ENCODE measurements around the gene SCG5.
"Not testable (repeated sequence)": the region's sequence is repeated elsewhere in the genome, so short reads cannot be mapped to it uniquely, and the experiment has no call there.

SCG5 gene

GRCh38 chr15:32615871-32616426, 25.6 kb upstream of the SCG5 start:
- Histone ChIP-seq H3K4me3 (ENCODE audit: low read depth, low read length, poor library complexity, severe bottlenecking) (peak overlapping the region; percentile 93), H3K27ac (ENCODE audit: low read depth, low read length, poor library complexity, severe bottlenecking) (peak overlapping the region; percentile 76), H3K9ac (ENCODE audit: low read length) (peak overlapping the region; percentile 99), H3K4me1 (ENCODE audit: insufficient read depth, low read length, severe bottlenecking) (peaks cover 20% of the 10 kb centered on the region), H3K4me2 (ENCODE audit: low read length) (peak overlapping the region; percentile 80), H3K79me2 (ENCODE audit: insufficient read depth, low read length) (peaks cover 45% of the 10 kb centered on the region)
- not testable (repeated sequence) for H3K9me3 ChIP-seq (ENCODE audit: low read length); H4K20me1 ChIP-seq (ENCODE audit: insufficient read depth, low read length); H3F3A ChIP-seq (ENCODE audit: insufficient read depth, low read length); H3K36me3 ChIP-seq (ENCODE audit: insufficient read depth, low read length); H3K9me2 ChIP-seq (ENCODE audit: low read depth, low read length); H2AFZ ChIP-seq (ENCODE audit: low read length); H3K27me3 ChIP-seq (ENCODE audit: insufficient read depth, low read length)

DNA sequence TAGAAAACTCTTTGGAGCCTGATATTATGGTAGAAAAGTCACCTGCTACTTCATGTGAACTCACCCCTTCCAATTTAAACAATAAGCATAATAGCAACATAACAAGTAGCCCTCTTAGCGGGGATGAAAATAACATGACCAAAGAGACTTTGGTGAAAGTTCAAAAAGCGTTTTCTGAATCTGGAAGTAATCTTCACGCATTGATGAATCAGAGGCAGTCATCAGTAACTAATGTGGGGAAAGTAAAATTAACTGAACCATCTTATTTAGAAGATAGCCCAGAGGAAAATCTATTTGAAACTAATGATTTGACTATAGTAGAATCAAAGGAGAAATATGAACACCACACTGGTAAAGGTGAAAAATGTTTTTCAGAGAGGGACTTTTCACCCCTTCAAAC, 5.1 kb upstream of the SCG5 start:
- Histone ChIP-seq H4K20me1 (ENCODE audit: insufficient read depth, low read length) (no peaks in the 10 kb centered on the region), H3K4me1 (ENCODE audit: insufficient read depth, low read length, severe bottlenecking) (peaks cover 23% of the 10 kb centered on the region), H3K79me2 (ENCODE audit: insufficient read depth, low read length) (no peaks in the 10 kb centered on the region; the same call in 1 of the 2 replicates), H3K9ac (ENCODE audit: low read length) (no peak overlapping the region), H3K9me3 (ENCODE audit: low read length) (no peaks in the 10 kb centered on the region), H3F3A (ENCODE audit: insufficient read depth, low read length) (no peaks in the 10 kb centered on the region), H3K36me3 (ENCODE audit: insufficient read depth, low read length) (peaks cover 95% of the 10 kb centered on the region), H3K4me2 (ENCODE audit: low read length) (no peak overlapping the region), H2AFZ (ENCODE audit: low read length) (no peak overlapping the region), H3K4me3 (ENCODE audit: low read depth, low read length, poor library complexity, severe bottlenecking) (no peak overlapping the region), H3K27ac (ENCODE audit: low read depth, low read length, poor library complexity, severe bottlenecking) (peak overlapping the region; percentile 20), H3K27me3 (ENCODE audit: insufficient read depth, low read length) (no peaks in the 10 kb centered on the region), H3K9me2 (ENCODE audit: low read depth, low read length) (no peaks in the 10 kb centered on the region)
- TF ChIP-seq EZH2 (IDR thresholded peaks at IDR 0.05; ENCODE audit: borderline replicate concordance, low read length) (no peak), CTCF (IDR thresholded peaks at IDR 0.05; ENCODE audit: low read length) (no peak)

GRCh38 chr15:32636908-32637567, 4.5 kb upstream of the SCG5 start:
- peaks cover 23% of the 10 kb centered on the region for H3K4me1 ChIP-seq (ENCODE audit: insufficient read depth, low read length, severe bottlenecking)
- no peaks in the 10 kb centered on the region; the same call in 1 of the 2 replicates for H3K79me2 ChIP-seq (ENCODE audit: insufficient read depth, low read length)
- H3K4me3 ChIP-seq (ENCODE audit: low read depth, low read length, poor library complexity, severe bottlenecking): no peak overlapping the region
- TF ChIP-seq EZH2 (IDR thresholded peaks at IDR 0.05; ENCODE audit: borderline replicate concordance, low read length) (no peak), CTCF (IDR thresholded peaks at IDR 0.05; ENCODE audit: low read length) (no peak)
- no peak overlapping the region for H3K9ac ChIP-seq (ENCODE audit: low read length)
- no peak overlapping the region for H3K4me2 ChIP-seq (ENCODE audit: low read length)
- H3K27ac ChIP-seq (ENCODE audit: low read depth, low read length, poor library complexity, severe bottlenecking): peak overlapping the region; percentile 20
- no peaks in the 10 kb centered on the region for H3K27me3 ChIP-seq (ENCODE audit: insufficient read depth, low read length)
- H3K9me2 ChIP-seq (ENCODE audit: low read depth, low read length): no peaks in the 10 kb centered on the region
- H4K20me1 ChIP-seq (ENCODE audit: insufficient read depth, low read length): no peaks in the 10 kb centered on the region
- H2AFZ ChIP-seq (ENCODE audit: low read length): no peak overlapping the region
- H3K9me3 ChIP-seq (ENCODE audit: low read length): no peaks in the 10 kb centered on the region
- peaks cover 89% of the 10 kb centered on the region for H3K36me3 ChIP-seq (ENCODE audit: insufficient read depth, low read length)
- H3F3A ChIP-seq (ENCODE audit: insufficient read depth, low read length): no peaks in the 10 kb centered on the region

GRCh38 chr15:32637704-32638103, 3.8 kb upstream of the SCG5 start:
- no peak overlapping the region for H3K4me2 ChIP-seq (ENCODE audit: low read length)
- no peak overlapping the region for H3K27ac ChIP-seq (ENCODE audit: low read depth, low read length, poor library complexity, severe bottlenecking)
- TF ChIP-seq EZH2 (IDR thresholded peaks at IDR 0.05; ENCODE audit: borderline replicate concordance, low read length): no peak
- TF ChIP-seq CTCF (IDR thresholded peaks at IDR 0.05; ENCODE audit: low read length): no peak
- H3K4me1 ChIP-seq (ENCODE audit: insufficient read depth, low read length, severe bottlenecking): peaks cover 23% of the 10 kb centered on the region
- H4K20me1 ChIP-seq (ENCODE audit: insufficient read depth, low read length): no peaks in the 10 kb centered on the region
- peaks cover 86% of the 10 kb centered on the region for H3K36me3 ChIP-seq (ENCODE audit: insufficient read depth, low read length)
- H2AFZ ChIP-seq (ENCODE audit: low read length): no peak overlapping the region
- no peaks in the 10 kb centered on the region; the same call in 1 of the 2 replicates for H3K79me2 ChIP-seq (ENCODE audit: insufficient read depth, low read length)
- no peak overlapping the region for H3K9ac ChIP-seq (ENCODE audit: low read length)
- no peaks in the 10 kb centered on the region for H3F3A ChIP-seq (ENCODE audit: insufficient read depth, low read length)
- no peak overlapping the region for H3K4me3 ChIP-seq (ENCODE audit: low read depth, low read length, poor library complexity, severe bottlenecking)
- no peaks in the 10 kb centered on the region for H3K9me3 ChIP-seq (ENCODE audit: low read length)
- H3K27me3 ChIP-seq (ENCODE audit: insufficient read depth, low read length): no peaks in the 10 kb centered on the region
- no peaks in the 10 kb centered on the region for H3K9me2 ChIP-seq (ENCODE audit: low read depth, low read length)

Data from OCI-LY1 (cell line).